Measurements from ENCODE around the gene AKR7A2.

GRCh38 chr1:19347533-19348172 lies 35.7 kb upstream of the AKR7A2 start:
- TF ChIP-seq POLR2AphosphoS5 (IDR thresholded peaks at IDR 0.05; ENCODE audit: low read depth, low read length): no peak
- no peak for TF ChIP-seq FOXP2 (optimal IDR thresholded peaks at IDR 0.05; ENCODE audit: borderline replicate concordance, extremely low read depth, extremely low read length, insufficient read depth)
- no peak for TF ChIP-seq SIN3A (IDR thresholded peaks at IDR 0.05; ENCODE audit: borderline replicate concordance, insufficient read depth, low read length)
- no peak for TF ChIP-seq TAF1 (IDR thresholded peaks at IDR 0.05; ENCODE audit: borderline replicate concordance, insufficient read depth, low read length)
